HK-2 (cell line): ENCODE results near the gene RAB5IF.
"Not testable (repeated sequence)": the region's sequence is repeated elsewhere in the genome, so short reads cannot be mapped to it uniquely, and the experiment has no call there.

ENCODE experiments used
- DNase-seq: peaks from one replicate; pipeline ENCODE4 v3.0.0-alpha.2; 2018; ENCODE audit not compliant: unreplicated experiment

The RAB5IF gene

GRCh38 chr20:36585410-36586125, 20.0 kb upstream of the RAB5IF start:
- DNase-seq, result no peak

GRCh38 chr20:36587388-36588070, 18.1 kb upstream of the RAB5IF start:
- DNase-seq, result no peak

- no peak for DNase-seq
These were observed 14.3 kb upstream of the RAB5IF start for GRCh38 chr20:36591281-36591680.

- DNase-seq, result peak; percentile 21
These were observed 13.5 kb upstream of the RAB5IF start for GRCh38 chr20:36591854-36592641.

GRCh38 chr20:36593347-36593929, 12.1 kb upstream of the RAB5IF start:
- DNase-seq, result no peak

- no peak for DNase-seq
These were observed 5.7 kb upstream of the RAB5IF start for GRCh38 chr20:36599912-36600345.

- DNase-seq, result no peak
These were observed 4.0 kb upstream of the RAB5IF start for GRCh38 chr20:36601540-36601939.

GRCh38 chr20:36604952-36605398, 604 bp upstream of the RAB5IF start:
- no peak for DNase-seq

GRCh38 chr20:36606158-36607066, 833 bp downstream of the RAB5IF start:
- DNase-seq, result peak; percentile 26

GRCh38 chr20:36607586-36608387, 2.2 kb downstream of the RAB5IF start:
- peak; percentile 17 for DNase-seq

GRCh38 chr20:36608388-36608728, 2.8 kb downstream of the RAB5IF start:
- not testable (repeated sequence) for DNase-seq

GRCh38 chr20:36611625-36612024, 6.0 kb downstream of the RAB5IF start:
- no peak for DNase-seq

- no peak for DNase-seq
These were observed 8.4 kb downstream of the RAB5IF start for GRCh38 chr20:36613974-36614373.

GRCh38 chr20:36614781-36615557, 9.4 kb downstream of the RAB5IF start:
- DNase-seq, result peak; percentile 65

GRCh38 chr20:36620917-36621316, 15.3 kb downstream of the RAB5IF start:
- DNase-seq, result no peak

GRCh38 chr20:36623444-36623843, 17.9 kb downstream of the RAB5IF start:
- DNase-seq, result no peak

- no peak for DNase-seq
These were observed 18.7 kb downstream of the RAB5IF start for GRCh38 chr20:36624068-36624943.

GRCh38 chr20:36624944-36625324, 19.4 kb downstream of the RAB5IF start:
- no peak for DNase-seq

GRCh38 chr20:36628076-36628475, 22.5 kb downstream of the RAB5IF start:
- no peak for DNase-seq
